Pancreas (tissue), 10 donors: ENCODE results near the gene SCAF11. TPM values are rescaled to one million over a fixed set of nuclear protein-coding genes. Genes with fewer than 3 reads are reported as not detected.

Experiments
- ATAC-seq, 4 donors: fragments of 200-7000 bp; cut with Tn5 transposase; one replicate each; pipeline versions ENCODE4 v1.8.0 to v1.9.1; 2020; ENCODE audit warnings: mild to moderate bottlenecking in 4 of 4, moderate library complexity in 4 of 4
- DNase-seq, 6 donors: peaks; one replicate each; pipeline ENCODE4 v3.0.0-alpha.2; 2020
- FAIRE-seq: peaks from 2 replicates; lab custom pipeline; 2012; peaks lifted over from hg19 to GRCh38; lab: Jason Lieb, UNC
- H3K27ac ChIP-seq, 4 donors: fragments of 200-600 bp; sonication (generic); 1 replicate in 3 of 4; 2 replicates in 1 of 4; pipeline versions ENCODE4 v1.5.0 to v1.8.0; 2020
- H3K27me3 ChIP-seq, 4 donors: fragments of 200-600 bp; one replicate each; pipeline ENCODE4 v1.8.0; 2021
- H3K36me3 ChIP-seq, 3 donors: fragments of 200-600 bp; sonication (generic) in 1 of 3; one replicate each; pipeline versions ENCODE4 v1.5.0 to v1.8.0; 2020 to 2021
- H3K4me1 ChIP-seq, 3 donors: fragments of 200-600 bp; one replicate each; pipeline ENCODE4 v1.8.0; 2021
- H3K4me3 ChIP-seq, 4 donors: fragments of 200-600 bp; sonication (generic) in 2 of 4; one replicate each; pipeline versions ENCODE4 v1.5.0 to v1.8.0; 2020 to 2021
- H3K9me3 ChIP-seq, 4 donors: fragments of 200-600 bp; one replicate each; pipeline ENCODE4 v1.8.0; 2021
- WGBS, 2 donors: extraction: QIAGEN DNeasy Blood & Tissue Kit; methylation state at CpG; one replicate each; pipeline ENCODE4 v1.1.7; 2013; 5-methylcytosine and 5-hydroxymethylcytosine counted together
- intact Hi-C, 3 donors: fragments of 100-400 bp; cut with DNase I; formaldehyde crosslinking; loops; one replicate each; pipeline versions ENCODE4 v1.11.1 to v1.14.2; 2022
- polyA plus RNA-seq, 2 donors: library from polyadenylated mRNA; stranded (reverse); fragments of 200-250 nt; gene quantifications; one replicate each; pipeline ENCODE4 v1.2.3, GENCODE V29; 2013
- total RNA-seq, 6 donors: library from RNA; stranded (reverse); fragmentation: NEBNext Ultra II Directional in 4 of 6; extraction: Animal tissue kit (Norgen Biotek cat#: 25700) in 4 of 6; gene quantifications; one replicate each; pipeline versions ENCODE4 v1.2.1 to v1.2.4, GENCODE V29; 2021 to 2023
- TF ChIP-seq, protein P1 (sequence below), 4 donors: fragments of 200-600 bp; sonication (generic) in 3 of 4; IDR thresholded peaks; one replicate each; pipeline versions ENCODE4 v1.5.0 to v1.8.0; 2021; ENCODE audit warnings: antibody characterized with exemption in 4 of 4
- donor health status: healthy with polysubstance abuse.
- donor health status: DM: no; HTN: no; CAD: no; lungs with moderate emphysema.
- donor health status: DM: no; HTN: no; CAD: no.
- donor health status: control.
- donor health status: control.
- donor health status: Bipolar disorder and iron deficiency.
- donor health status: DM: yes; HTN: yes; CAD: no.
- donor health status: DM: no; HTN: no; CAD: no.
- donor health status: DM: no; HTN: no; CAD: no.
- donor health status: DM: yes; HTN: yes; CAD: no.

The SCAF11 gene
- total and polyA plus RNA-seq, 8 donors: 13.8 to 74.2 (median 46.0) TPM

DNA sequence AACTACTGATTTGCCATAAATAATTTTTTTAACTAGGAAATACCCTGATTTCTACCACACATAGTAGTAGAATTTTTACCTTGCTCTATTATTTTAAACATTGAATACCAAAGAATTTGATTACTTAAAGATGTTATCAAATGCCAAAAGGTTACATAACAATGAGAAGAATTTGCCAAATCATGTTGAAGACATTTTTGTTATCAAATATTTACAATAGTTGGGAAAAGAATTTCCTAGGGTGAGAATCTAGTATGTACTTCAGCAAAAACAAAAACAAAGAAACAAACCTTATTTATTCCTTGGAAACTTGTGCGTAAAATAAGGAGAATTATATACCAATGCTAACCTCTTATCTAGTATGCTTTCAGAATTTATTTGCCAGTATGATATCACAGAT lies 107.2 kb downstream of the SCAF11 start:
- TF ChIP-seq, protein P1, sequence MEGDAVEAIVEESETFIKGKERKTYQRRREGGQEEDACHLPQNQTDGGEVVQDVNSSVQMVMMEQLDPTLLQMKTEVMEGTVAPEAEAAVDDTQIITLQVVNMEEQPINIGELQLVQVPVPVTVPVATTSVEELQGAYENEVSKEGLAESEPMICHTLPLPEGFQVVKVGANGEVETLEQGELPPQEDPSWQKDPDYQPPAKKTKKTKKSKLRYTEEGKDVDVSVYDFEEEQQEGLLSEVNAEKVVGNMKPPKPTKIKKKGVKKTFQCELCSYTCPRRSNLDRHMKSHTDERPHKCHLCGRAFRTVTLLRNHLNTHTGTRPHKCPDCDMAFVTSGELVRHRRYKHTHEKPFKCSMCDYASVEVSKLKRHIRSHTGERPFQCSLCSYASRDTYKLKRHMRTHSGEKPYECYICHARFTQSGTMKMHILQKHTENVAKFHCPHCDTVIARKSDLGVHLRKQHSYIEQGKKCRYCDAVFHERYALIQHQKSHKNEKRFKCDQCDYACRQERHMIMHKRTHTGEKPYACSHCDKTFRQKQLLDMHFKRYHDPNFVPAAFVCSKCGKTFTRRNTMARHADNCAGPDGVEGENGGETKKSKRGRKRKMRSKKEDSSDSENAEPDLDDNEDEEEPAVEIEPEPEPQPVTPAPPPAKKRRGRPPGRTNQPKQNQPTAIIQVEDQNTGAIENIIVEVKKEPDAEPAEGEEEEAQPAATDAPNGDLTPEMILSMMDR (IDR thresholded peaks at IDR 0.05): no peak
- Histone ChIP-seq H3K27me3 (no peaks in the 10 kb centered on the region), H3K4me3 (no peak overlapping the region), H3K4me1 (peaks cover 0 to 3% (median 0%) of the 10 kb centered on the region in 3 donors), H3K27ac (no peak overlapping the region), H3K9me3 (no peaks in the 10 kb centered on the region), H3K36me3 (peaks cover 0 to 4% (median 0%) of the 10 kb centered on the region in 3 donors)
- FAIRE-seq: peak; percentile 72
- WGBS, 2 donors: 88 to 96% methylated on average over 1 of the region's 1 CpG
- intact Hi-C loops: no loop called here
- DNase-seq: no peak
- ATAC-seq: no peak

DNA sequence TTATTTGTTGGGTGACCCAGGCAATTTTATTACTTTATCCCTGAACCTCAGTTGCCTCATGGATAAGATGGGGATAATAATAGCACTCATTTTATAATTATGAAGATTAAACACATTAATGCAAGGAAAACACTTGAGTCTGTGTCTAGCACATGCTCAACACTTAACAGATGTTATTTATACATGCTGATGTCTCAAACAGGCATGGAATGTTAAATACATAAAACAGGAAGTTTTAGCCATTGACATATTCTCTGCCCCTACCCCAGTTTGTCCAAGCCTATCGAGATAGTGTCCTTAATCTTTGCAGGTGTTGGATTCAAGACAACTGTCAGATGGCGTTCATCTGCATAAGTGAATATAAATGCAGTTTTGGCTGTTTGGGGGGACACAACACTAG lies 109.8 kb downstream of the SCAF11 start:
- ATAC-seq (no peak), FAIRE-seq (no peak), DNase-seq (no peak)
- H3K27me3 ChIP-seq: no peaks in the 10 kb centered on the region
- H3K4me3 ChIP-seq: no peak overlapping the region
- intact Hi-C loops: no loop called here
- H3K9me3 ChIP-seq: no peaks in the 10 kb centered on the region
- H3K27ac ChIP-seq: no peak overlapping the region
- peaks cover 0 to 6% (median 0%) of the 10 kb centered on the region in 3 donors for H3K4me1 ChIP-seq
- peaks cover 0 to 2% (median 0%) of the 10 kb centered on the region in 3 donors for H3K36me3 ChIP-seq
- 89 to 91% methylated on average over 2 of the region's 2 CpGs for WGBS, 2 donors
- TF ChIP-seq, protein P1 (IDR thresholded peaks at IDR 0.05): no peak

DNA sequence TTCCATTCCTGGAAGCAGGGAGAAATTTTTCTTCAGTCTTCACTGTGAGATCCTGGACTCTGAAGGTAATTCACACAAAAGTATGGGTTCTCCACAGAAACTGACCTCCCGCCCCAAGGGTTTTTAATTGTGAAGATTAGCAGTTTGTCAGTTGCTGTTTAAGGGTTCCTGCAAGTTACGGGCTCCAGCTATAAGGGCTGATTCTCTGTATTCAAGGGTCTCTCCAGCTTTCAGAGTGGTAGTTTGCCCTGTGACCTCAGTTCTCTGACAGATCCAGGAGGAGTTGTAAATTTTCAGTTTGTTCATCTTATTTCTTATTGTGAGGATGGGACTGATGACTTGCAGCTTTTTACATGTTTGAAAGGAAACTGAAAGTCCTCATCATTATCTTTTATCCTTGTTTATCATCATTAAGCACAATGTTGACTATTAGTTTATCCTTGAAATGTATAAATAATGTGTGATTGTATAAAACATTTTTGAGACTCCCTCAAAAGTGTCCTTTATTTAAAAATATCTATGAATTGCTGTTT lies 110.9 kb downstream of the SCAF11 start:
- FAIRE-seq (no peak), DNase-seq (no peak), ATAC-seq (no peak)
- Histone ChIP-seq H3K4me3 (no peak overlapping the region), H3K27me3 (no peaks in the 10 kb centered on the region), H3K9me3 (no peaks in the 10 kb centered on the region), H3K27ac (no peak overlapping the region), H3K36me3 (peaks cover 0 to 9% (median 0%) of the 10 kb centered on the region in 3 donors), H3K4me1 (peaks cover 0 to 6% (median 0%) of the 10 kb centered on the region in 3 donors)
- WGBS, 2 donors: 91 to 93% methylated on average over 2 of the region's 2 CpGs
- intact Hi-C loops: no loop called here
- TF ChIP-seq, protein P1 (IDR thresholded peaks at IDR 0.05): no peak

DNA sequence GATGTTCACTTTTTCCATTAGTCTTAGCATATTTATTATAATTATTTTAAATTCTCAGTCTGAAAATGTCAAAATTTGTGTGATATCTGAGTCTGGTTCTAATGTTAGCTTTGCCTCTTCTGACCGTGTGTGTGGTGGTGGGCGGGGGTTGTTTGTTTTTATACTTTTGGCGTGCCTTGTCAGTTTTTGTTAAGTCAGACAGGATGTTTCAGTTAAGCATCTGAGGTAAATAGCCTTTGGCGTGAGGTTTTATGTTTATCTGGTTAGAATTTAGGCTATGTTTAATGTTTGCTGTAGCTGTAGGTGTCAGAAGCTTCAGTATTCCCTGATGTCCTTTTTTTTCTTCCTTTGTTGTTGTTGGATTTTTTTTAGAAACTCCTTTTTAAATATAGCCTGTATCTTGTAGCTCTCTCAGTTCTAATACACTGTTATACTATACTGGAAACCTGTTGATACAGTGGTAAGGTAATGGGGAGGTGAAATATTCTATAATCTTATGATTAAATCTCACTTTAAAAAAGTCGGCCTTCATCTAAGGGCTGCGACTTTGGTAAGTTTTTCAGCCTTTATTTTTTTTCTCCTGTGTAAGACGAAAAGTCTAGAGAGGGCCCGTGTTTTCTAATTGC lies 111.6 kb downstream of the SCAF11 start:
- TF ChIP-seq, protein P1 (IDR thresholded peaks at IDR 0.05): no peak
- Histone ChIP-seq H3K9me3 (no peaks in the 10 kb centered on the region), H3K27me3 (no peaks in the 10 kb centered on the region), H3K4me1 (peaks cover 0 to 6% (median 0%) of the 10 kb centered on the region in 3 donors), H3K36me3 (peaks cover 0 to 13% (median 0%) of the 10 kb centered on the region in 3 donors), H3K27ac (no peak overlapping the region), H3K4me3 (no peak overlapping the region)
- intact Hi-C loops: no loop called here
- WGBS, 2 donors: 58% methylated on average over 8 of the region's 8 CpGs
- no peak for DNase-seq
- no peak for FAIRE-seq
- no peak for ATAC-seq

DNA sequence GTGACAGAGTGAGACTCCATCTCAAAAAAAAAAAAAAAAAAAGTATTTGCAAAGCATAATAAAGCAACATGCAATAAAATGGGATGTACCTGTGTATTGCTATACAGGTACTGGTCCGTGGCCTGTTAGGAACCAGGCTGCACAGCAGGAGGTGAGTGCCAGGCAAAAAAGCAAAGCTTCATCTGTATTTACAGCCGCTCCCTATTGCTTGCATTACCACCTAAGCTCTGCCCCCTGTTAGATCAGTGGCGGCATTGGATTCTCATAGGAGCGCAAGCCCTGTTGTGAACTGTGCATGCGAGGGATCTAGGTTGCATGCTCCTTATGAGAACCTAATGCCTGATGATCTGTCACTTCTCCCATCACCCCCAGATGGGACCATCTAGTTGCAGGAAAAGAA lies 113.3 kb downstream of the SCAF11 start:
- no peaks in the 10 kb centered on the region for H3K9me3 ChIP-seq
- intact Hi-C loops: no loop called here
- no peak for ATAC-seq
- peaks cover 0 to 6% (median 0%) of the 10 kb centered on the region in 3 donors for H3K4me1 ChIP-seq
- TF ChIP-seq, protein P1 (IDR thresholded peaks at IDR 0.05): no peak
- H3K27me3 ChIP-seq: no peaks in the 10 kb centered on the region
- peaks cover 0 to 13% (median 0%) of the 10 kb centered on the region in 3 donors for H3K36me3 ChIP-seq
- 96 to 99% methylated on average over 5 of the region's 5 CpGs for WGBS, 2 donors
- DNase-seq: no peak
- no peak overlapping the region for H3K4me3 ChIP-seq
- H3K27ac ChIP-seq: no peak overlapping the region
- no peak for FAIRE-seq
